Mesendoderm (in vitro differentiated cells): ENCODE measurements around the gene SZRD1.

Experiments
- DNase-seq: peaks from one replicate; pipeline ENCODE4 v3.0.0; 2013
- H2AK5ac ChIP-seq: 2 replicates; pipeline ENCODE4 v1.6.1; 2013; ENCODE audit warnings: low read length, inconsistent platforms
- H2BK120ac ChIP-seq: 2 replicates; pipeline ENCODE4 v1.6.1; 2013; ENCODE audit warnings: low read depth, mild to moderate bottlenecking, low read length, moderate library complexity, mixed read lengths
- H2BK15ac ChIP-seq: replicated peaks from 2 replicates; pipeline ENCODE4 v1.6.1; 2013; ENCODE audit warnings: low read depth, mild to moderate bottlenecking, moderate library complexity
- H2BK5ac ChIP-seq: 2 replicates; pipeline ENCODE4 v1.6.1; 2013; ENCODE audit warnings: low read length, inconsistent platforms
- H3K18ac ChIP-seq: 2 replicates; pipeline ENCODE4 v1.6.1; 2013; ENCODE audit warnings: mild to moderate bottlenecking, low read length, mixed read lengths
- H3K23ac ChIP-seq: one replicate; pipeline ENCODE4 v1.6.1; 2013; ENCODE audit warnings: low read length
- H3K27ac ChIP-seq: 2 replicates; pipeline ENCODE4 v1.5.1; 2013; ENCODE audit warnings: low read depth, mild to moderate bottlenecking, inconsistent platforms, low read length, moderate library complexity
- H3K27me3 ChIP-seq: 2 replicates; pipeline ENCODE4 v1.6.1; 2013; ENCODE audit warnings: low read length, control low read depth, mild to moderate bottlenecking, inconsistent platforms; ENCODE audit not compliant: insufficient read depth, poor library complexity
- H3K36me3 ChIP-seq: 2 replicates; pipeline ENCODE4 v1.6.1; 2013; ENCODE audit warnings: low read length, inconsistent platforms; ENCODE audit not compliant: control insufficient read depth, insufficient read depth
- H3K4ac ChIP-seq: one replicate; pipeline ENCODE4 v1.6.1; 2013; ENCODE audit warnings: low read depth, mild to moderate bottlenecking, low read length, moderate library complexity
- H3K4me1 ChIP-seq: 2 replicates; pipeline ENCODE4 v1.6.1; 2013; ENCODE audit warnings: low read depth, low read length, inconsistent platforms; ENCODE audit not compliant: control insufficient read depth
- H3K4me2 ChIP-seq: 2 replicates; pipeline ENCODE4 v1.6.1; 2013; ENCODE audit warnings: low read length
- H3K4me3 ChIP-seq: 2 replicates; pipeline ENCODE4 v1.5.1; 2013; ENCODE audit warnings: mild to moderate bottlenecking, low read length
- H3K56ac ChIP-seq: one replicate; pipeline ENCODE4 v1.6.1; 2013; ENCODE audit warnings: low read length
- H3K79me1 ChIP-seq: 2 replicates; pipeline ENCODE4 v1.6.1; 2013; ENCODE audit warnings: low read length, inconsistent platforms
- H3K79me2 ChIP-seq: 2 replicates; pipeline ENCODE4 v1.6.1; 2013; ENCODE audit warnings: mild to moderate bottlenecking, low read length; ENCODE audit not compliant: control insufficient read depth, insufficient read depth
- H3K9ac ChIP-seq: 2 replicates; pipeline ENCODE4 v1.6.1; 2013; ENCODE audit warnings: low read length, inconsistent platforms
- H4K5ac ChIP-seq: one replicate; pipeline ENCODE4 v1.6.1; 2013; ENCODE audit warnings: low read length
- H4K8ac ChIP-seq: one replicate; pipeline ENCODE4 v1.6.1; 2013; ENCODE audit warnings: low read depth, mild to moderate bottlenecking, control low read depth, low read length, moderate library complexity
- WGBS: extraction: QIAGEN DNeasy Blood & Tissue Kit; methylation state at CpG from one replicate; pipeline ENCODE4 v1.1.7; 2013; ENCODE audit warnings: low lambda C conversion rate, missing lambda C conversion rate; ENCODE audit not compliant: insufficient coverage; ENCODE audit errors: extremely low coverage; 5-methylcytosine and 5-hydroxymethylcytosine counted together

The SZRD1 gene

DNA sequence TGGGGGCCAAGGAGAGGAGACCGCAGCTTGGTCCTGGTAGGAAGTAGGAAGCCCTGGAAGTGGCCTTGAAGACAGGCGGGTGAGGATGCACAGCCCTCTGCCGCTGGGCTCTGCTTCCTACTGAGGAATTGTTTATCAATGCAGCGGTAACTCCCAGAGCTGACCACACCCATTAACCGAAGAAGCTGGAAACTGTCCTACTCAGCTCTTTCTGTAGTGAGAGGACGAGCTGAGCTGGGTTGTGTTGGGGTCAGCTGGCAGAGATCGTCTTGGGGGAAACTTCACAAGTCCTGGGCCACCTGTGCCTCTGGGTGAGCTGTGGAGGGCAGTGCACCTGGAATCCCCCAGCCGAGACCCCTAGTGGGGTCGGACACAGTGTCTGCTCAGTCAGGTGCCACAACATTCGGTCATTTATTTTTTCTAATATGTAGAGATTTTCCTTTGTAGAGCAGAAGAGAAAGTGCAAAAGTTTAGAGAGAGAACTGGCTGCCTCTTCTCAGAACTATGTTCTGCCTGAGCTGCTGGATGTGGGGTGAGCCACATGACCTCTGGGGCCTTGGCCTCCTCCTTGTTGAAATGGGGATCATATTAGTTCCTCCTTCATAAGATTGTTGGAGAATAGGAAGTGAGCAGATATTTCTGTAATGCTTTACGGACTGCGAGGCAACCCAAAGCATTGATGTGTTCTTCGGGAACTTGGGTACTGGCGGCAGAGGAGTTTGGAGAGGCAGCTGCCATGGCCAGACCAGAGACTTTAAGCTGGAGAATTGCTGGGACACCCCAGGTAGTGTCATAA lies 77.1 kb downstream of the SZRD1 start:
- Histone ChIP-seq H2BK120ac (no peak overlapping the region), H3K4me3 (no peak overlapping the region), H3K79me1 (peaks cover 5% of the 10 kb centered on the region), H3K18ac (no peak overlapping the region), H3K36me3 (peaks cover 12% of the 10 kb centered on the region), H3K4me2 (no peak overlapping the region), H4K8ac (no peak overlapping the region), H3K79me2 (peaks cover 2% of the 10 kb centered on the region), H3K4me1 (peaks cover 2% of the 10 kb centered on the region), H3K4ac (no peak overlapping the region), H4K5ac (no peak overlapping the region), H3K27ac (no peak overlapping the region), H2AK5ac (no peak overlapping the region), H3K56ac (no peak overlapping the region), H3K9ac (no peak overlapping the region), H2BK5ac (no peak overlapping the region), H2BK15ac (no peak overlapping the region), H3K23ac (no peak overlapping the region), H3K27me3 (no peaks in the 10 kb centered on the region)
- DNase-seq: no peak
- WGBS: no CpG with 5 or more reads among the region's 14 CpGs

DNA sequence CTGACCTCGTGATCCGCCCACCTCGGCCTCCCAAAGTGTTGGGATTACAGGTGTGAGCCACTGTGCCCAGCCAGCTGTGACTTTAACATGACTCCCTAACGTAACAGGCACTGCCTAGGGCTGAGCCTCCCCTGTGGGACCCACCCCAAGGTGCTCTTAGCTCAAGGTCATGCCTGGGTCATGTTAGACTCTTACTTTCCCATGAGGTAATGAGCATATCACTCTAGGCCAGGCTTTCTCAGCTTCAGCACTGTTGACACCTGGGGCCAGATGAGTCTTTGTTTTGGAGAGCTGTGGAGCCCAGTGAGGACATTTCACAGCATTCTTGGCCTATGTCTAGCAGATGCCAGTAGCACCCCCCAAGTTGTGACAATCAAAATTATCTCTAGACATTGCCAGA lies 78.0 kb downstream of the SZRD1 start:
- no CpG with 5 or more reads among the region's 4 CpGs for WGBS
- Histone ChIP-seq H2BK120ac (no peak overlapping the region), H3K4me2 (no peak overlapping the region), H2BK15ac (no peak overlapping the region), H3K18ac (no peak overlapping the region), H3K79me1 (peaks cover 5% of the 10 kb centered on the region), H4K5ac (no peak overlapping the region), H4K8ac (no peak overlapping the region), H2BK5ac (no peak overlapping the region), H3K4ac (no peak overlapping the region), H3K56ac (no peak overlapping the region), H3K4me3 (no peak overlapping the region), H3K79me2 (peaks cover 2% of the 10 kb centered on the region), H3K27ac (no peak overlapping the region), H3K36me3 (peaks cover 15% of the 10 kb centered on the region), H3K23ac (no peak overlapping the region), H3K27me3 (no peaks in the 10 kb centered on the region), H2AK5ac (no peak overlapping the region), H3K9ac (no peak overlapping the region), H3K4me1 (peaks cover 2% of the 10 kb centered on the region)
- DNase-seq: no peak

DNA sequence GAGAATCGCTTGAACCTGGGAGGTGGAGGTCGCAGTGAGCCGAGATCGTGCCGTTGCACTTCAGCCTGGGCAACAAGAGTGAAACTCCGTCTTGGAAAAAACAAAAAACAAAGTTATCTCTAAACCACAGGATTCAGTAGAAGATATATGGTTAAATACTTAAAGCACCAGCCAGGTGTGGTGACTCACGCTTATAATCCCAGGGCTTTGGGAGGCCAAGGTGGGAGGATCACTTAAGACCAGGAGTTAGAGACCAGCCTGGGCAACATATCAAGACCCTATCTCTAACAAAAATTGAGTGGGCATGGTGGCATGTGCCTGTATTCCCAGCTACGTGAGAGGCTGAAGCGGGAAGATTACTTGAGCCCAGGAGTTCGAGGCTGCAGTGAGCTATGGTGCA lies 79.1 kb downstream of the SZRD1 start:
- Histone ChIP-seq H3K4me3 (no peak overlapping the region), H2BK120ac (no peak overlapping the region), H2BK5ac (no peak overlapping the region), H4K8ac (no peak overlapping the region), H2BK15ac (no peak overlapping the region), H3K79me2 (peaks cover 2% of the 10 kb centered on the region), H3K79me1 (peaks cover 2% of the 10 kb centered on the region), H3K36me3 (peaks cover 15% of the 10 kb centered on the region), H3K9ac (no peak overlapping the region), H3K23ac (no peak overlapping the region), H3K4ac (no peak overlapping the region), H3K27ac (no peak overlapping the region), H3K4me1 (peaks cover 2% of the 10 kb centered on the region), H2AK5ac (no peak overlapping the region), H3K27me3 (no peaks in the 10 kb centered on the region), H3K4me2 (no peak overlapping the region), H3K18ac (no peak overlapping the region), H4K5ac (no peak overlapping the region), H3K56ac (no peak overlapping the region)
- no peak for DNase-seq
- no CpG with 5 or more reads among the region's 10 CpGs for WGBS

DNA sequence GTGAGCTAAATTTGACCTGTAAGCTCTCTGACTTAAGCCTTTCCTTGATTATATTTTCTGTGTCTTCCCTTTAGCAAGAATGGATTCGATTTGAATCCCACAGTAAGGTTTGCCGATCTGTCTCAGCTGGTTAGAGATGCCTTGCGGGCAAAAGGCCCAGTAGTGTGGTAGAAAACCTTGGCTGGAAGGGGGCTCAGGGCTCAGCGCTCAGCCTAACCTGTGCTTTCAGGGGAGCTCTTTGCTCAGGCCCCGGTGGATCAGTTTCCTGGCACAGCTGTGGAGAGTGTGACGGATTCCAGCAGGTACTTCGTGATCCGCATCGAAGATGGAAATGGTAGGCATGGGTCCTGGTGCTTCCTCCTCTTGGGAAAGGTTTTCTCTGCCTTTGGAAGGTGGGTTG lies 80.6 kb downstream of the SZRD1 start:
- H4K8ac ChIP-seq: no peak overlapping the region
- no peak overlapping the region for H2BK5ac ChIP-seq
- peaks cover 24% of the 10 kb centered on the region for H3K36me3 ChIP-seq
- H2BK120ac ChIP-seq: no peak overlapping the region
- H3K27ac ChIP-seq: no peak overlapping the region
- no peaks in the 10 kb centered on the region for H3K4me1 ChIP-seq
- H2AK5ac ChIP-seq: no peak overlapping the region
- no peak overlapping the region for H3K23ac ChIP-seq
- H3K9ac ChIP-seq: no peak overlapping the region
- no peak overlapping the region for H3K4ac ChIP-seq
- H4K5ac ChIP-seq: no peak overlapping the region
- no peak overlapping the region for H2BK15ac ChIP-seq
- H3K56ac ChIP-seq: no peak overlapping the region
- no peak overlapping the region for H3K18ac ChIP-seq
- no CpG with 5 or more reads among the region's 9 CpGs for WGBS
- no peak for DNase-seq
- no peaks in the 10 kb centered on the region for H3K27me3 ChIP-seq
- no peaks in the 10 kb centered on the region for H3K79me2 ChIP-seq
- no peak overlapping the region for H3K4me2 ChIP-seq
- H3K79me1 ChIP-seq: no peaks in the 10 kb centered on the region
- no peak overlapping the region for H3K4me3 ChIP-seq
